Esophagus (tissue), 2 donors: Measurements from ENCODE around the gene CALCR. TPM values are rescaled to one million over a fixed set of nuclear protein-coding genes. Genes with fewer than 3 reads are reported as not detected.

Experiments used
- H3K27ac ChIP-seq, 2 donors: one replicate each; pipeline ENCODE4 v1.5.1; 2013; ENCODE audit warnings: low read depth in 2 of 2, mild to moderate bottlenecking in 2 of 2, inconsistent platforms in 1 of 2, low read length in 1 of 2, moderate library complexity in 1 of 2
- H3K27me3 ChIP-seq, 2 donors: one replicate each; pipeline ENCODE4 v1.6.1; 2013; ENCODE audit warnings: low read length in 2 of 2, control low read depth in 1 of 2, mild to moderate bottlenecking in 1 of 2; ENCODE audit not compliant: insufficient read depth in 2 of 2, control insufficient read depth in 1 of 2
- H3K36me3 ChIP-seq, 2 donors: one replicate each; pipeline ENCODE4 v1.6.1; 2013; ENCODE audit warnings: low read length in 1 of 2; ENCODE audit not compliant: control insufficient read depth in 2 of 2, insufficient read depth in 2 of 2
- H3K4me1 ChIP-seq, 2 donors: one replicate each; pipeline ENCODE4 v1.6.1; 2013; ENCODE audit warnings: low read length in 1 of 2; ENCODE audit not compliant: control insufficient read depth in 2 of 2, insufficient read depth in 2 of 2
- H3K4me3 ChIP-seq, 2 donors: one replicate each; pipeline ENCODE4 v1.5.1; 2013; ENCODE audit warnings: low read length in 2 of 2, mild to moderate bottlenecking in 2 of 2, low read depth in 1 of 2, moderate library complexity in 1 of 2
- H3K9me3 ChIP-seq, 2 donors: one replicate each; pipeline ENCODE4 v1.6.1; 2013; ENCODE audit warnings: mild to moderate bottlenecking in 2 of 2, low read depth in 1 of 2, low read length in 1 of 2, moderate library complexity in 1 of 2; ENCODE audit not compliant: control insufficient read depth in 2 of 2, insufficient read depth in 1 of 2
- WGBS, 2 donors: extraction: QIAGEN DNeasy Blood & Tissue Kit; methylation state at CpG; one replicate each; pipeline ENCODE4 v1.1.7; 2013; 5-methylcytosine and 5-hydroxymethylcytosine counted together
- polyA plus RNA-seq, 2 donors: library from polyadenylated mRNA; stranded (reverse); fragments of 200-250 nt; gene quantifications; one replicate each; pipeline ENCODE4 v1.2.3, GENCODE V29; 2013
- donor health status: healthy with polysubstance abuse.
- donor health status: Bipolar disorder and iron deficiency.

Gene CALCR
- polyA plus RNA-seq, 2 donors = 0.01 TPM; not detected in 1

DNA sequence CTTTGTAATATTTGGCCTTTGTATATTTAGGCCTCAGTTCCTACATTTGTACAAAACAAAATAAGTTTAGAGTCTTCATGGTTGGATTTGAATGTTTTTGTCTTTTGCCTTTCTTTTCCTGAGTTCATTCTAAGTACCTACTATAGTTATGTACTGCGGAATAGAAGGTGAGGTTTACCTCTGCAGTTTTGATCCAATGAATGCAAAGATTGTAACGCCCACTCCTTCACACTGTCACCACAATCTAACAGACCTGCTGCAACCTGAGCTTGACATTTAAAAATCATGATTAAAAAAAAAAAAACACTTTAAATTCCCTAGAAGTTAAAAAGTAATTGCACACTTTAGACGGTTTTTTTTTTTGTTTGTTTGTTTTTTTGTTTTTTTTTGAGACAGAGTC lies 145.0 kb downstream of the CALCR start:
- no peaks in the 10 kb centered on the region for H3K36me3 ChIP-seq
- H3K27me3 ChIP-seq = no peaks in the 10 kb centered on the region
- H3K9me3 ChIP-seq = no peaks in the 10 kb centered on the region
- H3K4me1 ChIP-seq = no peaks in the 10 kb centered on the region
- no peak overlapping the region for H3K27ac ChIP-seq
- no peak overlapping the region for H3K4me3 ChIP-seq
- 69 to 75% methylated on average over 3 of the region's 3 CpGs for WGBS, 2 donors

DNA sequence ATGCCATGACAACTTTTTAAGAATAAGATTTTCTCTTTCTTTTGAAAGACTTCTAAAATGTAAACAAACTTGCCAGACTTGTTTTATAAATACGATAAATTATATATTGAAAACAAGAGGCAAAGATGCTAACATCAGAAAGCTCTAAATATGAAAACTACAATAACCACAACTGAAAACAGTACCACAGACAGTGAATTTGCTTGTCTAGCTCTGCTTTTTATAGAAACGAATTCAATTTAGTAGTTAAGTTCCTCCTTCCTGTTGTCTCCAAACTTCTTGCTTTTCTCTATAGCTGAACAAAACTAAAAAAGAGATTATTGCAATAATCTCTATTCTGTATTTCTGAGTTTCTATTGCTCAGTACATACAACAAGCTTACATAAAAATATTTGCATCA lies 147.4 kb downstream of the CALCR start:
- H3K9me3 ChIP-seq = no peaks in the 10 kb centered on the region
- H3K4me1 ChIP-seq = no peaks in the 10 kb centered on the region
- H3K4me3 ChIP-seq = no peak overlapping the region
- no peak overlapping the region for H3K27ac ChIP-seq
- WGBS, 2 donors = 59 to 70% methylated on average over 2 of the region's 2 CpGs
- no peaks in the 10 kb centered on the region for H3K27me3 ChIP-seq
- no peaks in the 10 kb centered on the region for H3K36me3 ChIP-seq

DNA sequence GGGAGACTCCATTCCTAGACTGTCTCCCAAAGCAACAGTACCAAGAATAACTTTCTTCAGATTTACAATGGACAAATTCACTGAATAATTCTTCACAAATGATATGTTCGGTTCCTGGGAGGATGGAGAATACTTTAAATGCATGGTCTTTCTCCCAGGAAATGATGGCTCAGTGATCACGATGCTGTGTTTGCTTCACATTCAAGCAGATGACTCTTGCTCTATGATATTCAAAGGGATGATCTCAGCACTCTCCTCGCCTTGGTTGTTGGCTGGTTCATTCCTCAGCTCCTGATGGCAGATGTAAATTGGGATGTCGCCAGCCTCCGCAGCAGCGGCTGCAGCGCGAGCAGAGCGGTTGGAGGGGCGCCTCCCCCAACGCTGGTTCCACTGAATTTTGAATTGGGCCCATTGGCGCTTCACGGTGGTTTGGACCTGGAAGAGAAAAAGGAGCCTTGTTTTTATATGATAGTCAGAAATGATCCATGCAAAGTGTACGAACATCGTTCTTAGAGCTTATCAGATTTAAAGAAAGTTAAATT lies 148.3 kb downstream of the CALCR start:
- no peaks in the 10 kb centered on the region for H3K36me3 ChIP-seq
- H3K4me1 ChIP-seq = no peaks in the 10 kb centered on the region
- no peak overlapping the region for H3K27ac ChIP-seq
- WGBS, 2 donors = 90 to 91% methylated on average over 15 of the region's 15 CpGs
- H3K4me3 ChIP-seq = no peak overlapping the region
- no peaks in the 10 kb centered on the region for H3K9me3 ChIP-seq
- H3K27me3 ChIP-seq = no peaks in the 10 kb centered on the region

DNA sequence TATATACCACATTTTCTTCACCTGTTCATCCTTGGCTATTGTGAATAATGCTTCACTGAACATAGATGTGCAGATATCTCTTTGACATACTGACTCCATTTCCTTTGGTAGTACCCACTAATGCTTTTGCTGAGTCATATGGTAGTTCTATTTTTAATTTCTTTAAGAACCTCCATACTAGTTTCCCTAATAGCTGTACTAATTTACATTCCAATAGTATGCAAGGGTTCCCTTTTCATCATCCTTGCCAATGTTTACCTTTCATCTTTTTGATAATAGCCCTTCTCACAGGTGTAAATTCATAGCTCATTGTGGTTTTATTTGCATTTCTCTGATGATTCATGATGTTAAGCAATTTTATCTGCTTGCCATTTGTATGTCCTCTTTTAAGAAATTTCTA lies 159.9 kb downstream of the CALCR start:
- no peaks in the 10 kb centered on the region for H3K36me3 ChIP-seq
- no peaks in the 10 kb centered on the region for H3K27me3 ChIP-seq
- H3K4me3 ChIP-seq = no peak overlapping the region
- no peak overlapping the region for H3K27ac ChIP-seq
- H3K9me3 ChIP-seq = no peaks in the 10 kb centered on the region
- H3K4me1 ChIP-seq = no peaks in the 10 kb centered on the region

DNA sequence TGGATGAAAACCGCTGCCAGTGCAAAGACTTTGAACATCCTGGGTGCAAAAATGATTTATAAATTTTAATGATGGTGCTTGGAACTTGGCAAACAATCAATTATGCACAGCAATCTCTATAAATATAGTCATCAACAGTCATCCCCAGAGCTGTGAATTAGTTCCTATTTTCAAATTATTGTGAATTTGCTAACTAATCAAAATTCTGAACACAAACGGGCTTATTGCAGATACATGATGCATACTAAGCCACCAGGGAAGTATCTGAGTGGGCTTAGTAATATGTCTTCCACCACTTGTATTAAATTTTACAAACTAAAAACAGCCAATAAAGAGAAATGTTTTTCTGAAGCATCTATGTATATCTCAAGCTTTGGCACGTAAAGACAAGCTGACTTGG lies 165.2 kb downstream of the CALCR start:
- WGBS, 2 donors = 65 to 69% methylated on average over 3 of the region's 3 CpGs
- Histone ChIP-seq H3K4me3 (no peak overlapping the region), H3K4me1 (no peaks in the 10 kb centered on the region), H3K9me3 (peaks cover 0 to 4% of the 10 kb centered on the region in 2 donors), H3K36me3 (no peaks in the 10 kb centered on the region), H3K27ac (no peak overlapping the region), H3K27me3 (no peaks in the 10 kb centered on the region)

DNA sequence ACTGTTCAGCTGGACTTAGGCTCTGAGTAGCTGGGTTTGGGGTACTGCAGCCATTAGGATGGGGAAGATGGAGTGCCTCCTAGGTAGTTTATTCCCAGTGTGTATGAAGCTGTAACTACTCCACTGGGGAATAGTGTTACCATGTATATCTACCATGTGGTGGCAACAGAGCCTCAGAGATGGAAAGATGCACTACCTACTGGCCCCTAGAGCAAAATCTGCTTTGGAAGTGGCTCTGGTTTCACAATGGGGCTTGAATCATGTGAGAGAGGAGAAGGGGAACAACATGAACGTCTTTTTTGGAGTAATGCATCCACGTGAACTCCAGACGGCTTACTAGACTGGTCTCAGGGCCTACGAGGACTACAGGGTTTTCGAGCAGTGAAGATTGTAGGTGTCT lies 167.3 kb downstream of the CALCR start:
- Histone ChIP-seq H3K9me3 (peaks cover 0 to 4% of the 10 kb centered on the region in 2 donors), H3K27ac (no peak overlapping the region), H3K36me3 (no peaks in the 10 kb centered on the region), H3K27me3 (no peaks in the 10 kb centered on the region), H3K4me1 (no peaks in the 10 kb centered on the region), H3K4me3 (no peak overlapping the region)
- whole genome bisulfite sequencing, 2 donors = 79 to 80% methylated on average over 5 of the region's 5 CpGs

DNA sequence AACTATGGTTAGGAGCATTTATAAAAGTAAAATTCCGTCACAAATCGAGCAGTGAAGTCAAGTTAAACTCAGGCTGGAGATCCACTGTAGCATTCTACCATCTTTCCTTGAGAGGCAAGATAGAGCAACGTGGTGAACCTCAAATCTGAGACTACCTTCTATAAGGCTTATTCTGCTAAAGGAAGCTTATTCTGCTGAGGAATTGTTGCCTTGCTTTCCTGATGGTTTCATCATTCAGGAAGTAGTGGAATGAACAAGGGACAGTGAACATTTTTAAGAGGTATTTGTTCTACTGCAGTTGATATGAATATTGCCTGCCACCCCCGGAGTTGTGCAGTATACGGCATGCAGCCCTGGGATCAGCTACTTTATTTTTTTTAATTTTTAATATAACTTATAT lies 171.6 kb downstream of the CALCR start:
- Histone ChIP-seq H3K4me3 (no peak overlapping the region), H3K36me3 (no peaks in the 10 kb centered on the region), H3K27ac (no peak overlapping the region), H3K4me1 (no peaks in the 10 kb centered on the region), H3K9me3 (peaks cover 0 to 4% of the 10 kb centered on the region in 2 donors), H3K27me3 (no peaks in the 10 kb centered on the region)
- WGBS, 2 donors = 81 to 82% methylated on average over 5 of the region's 5 CpGs

DNA sequence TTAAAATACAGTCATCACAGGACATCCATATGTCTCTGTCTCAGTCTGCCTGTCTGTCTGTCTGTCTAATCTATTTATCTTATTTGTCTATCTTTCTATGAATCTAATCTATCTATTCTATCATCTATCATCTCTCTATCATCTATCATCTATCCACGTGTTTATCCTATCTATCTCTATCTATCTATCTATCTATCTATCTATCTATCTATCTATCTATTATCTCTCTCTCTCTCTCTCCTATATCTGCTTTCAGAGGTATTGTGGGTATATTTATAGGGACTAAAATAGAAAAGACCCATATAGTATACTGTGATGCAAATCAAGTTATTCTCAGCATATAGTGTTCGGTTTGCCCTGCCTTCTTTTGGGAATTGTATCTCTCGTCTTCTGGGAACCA lies 174.9 kb downstream of the CALCR start:
- no peaks in the 10 kb centered on the region for H3K4me1 ChIP-seq
- H3K27ac ChIP-seq = no peak overlapping the region
- no peak overlapping the region for H3K4me3 ChIP-seq
- no peaks in the 10 kb centered on the region for H3K9me3 ChIP-seq
- no peaks in the 10 kb centered on the region for H3K36me3 ChIP-seq
- no peaks in the 10 kb centered on the region for H3K27me3 ChIP-seq
- 77 to 87% methylated on average over 3 of the region's 3 CpGs for WGBS, 2 donors

DNA sequence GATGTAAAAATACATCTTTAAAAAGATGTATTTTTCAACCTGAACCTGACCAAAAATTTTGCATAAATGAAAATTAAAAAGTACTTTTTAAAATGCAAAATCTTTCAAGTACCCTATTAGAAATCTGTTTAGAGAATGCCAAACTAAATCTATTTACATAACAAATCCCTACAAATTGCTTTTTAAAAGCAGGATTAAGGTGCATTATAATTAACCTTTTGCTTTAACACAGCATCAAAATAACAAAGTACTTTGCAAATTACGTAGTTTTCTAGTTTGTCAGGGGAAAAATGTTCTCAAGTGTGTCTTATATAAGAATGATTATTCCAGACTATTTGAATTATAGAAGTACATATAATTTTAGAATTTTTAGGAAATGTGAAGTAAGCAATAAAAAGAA lies 181.5 kb downstream of the CALCR start:
- 70 to 82% methylated on average over 1 of the region's 1 CpG for WGBS, 2 donors
- no peaks in the 10 kb centered on the region for H3K9me3 ChIP-seq

DNA sequence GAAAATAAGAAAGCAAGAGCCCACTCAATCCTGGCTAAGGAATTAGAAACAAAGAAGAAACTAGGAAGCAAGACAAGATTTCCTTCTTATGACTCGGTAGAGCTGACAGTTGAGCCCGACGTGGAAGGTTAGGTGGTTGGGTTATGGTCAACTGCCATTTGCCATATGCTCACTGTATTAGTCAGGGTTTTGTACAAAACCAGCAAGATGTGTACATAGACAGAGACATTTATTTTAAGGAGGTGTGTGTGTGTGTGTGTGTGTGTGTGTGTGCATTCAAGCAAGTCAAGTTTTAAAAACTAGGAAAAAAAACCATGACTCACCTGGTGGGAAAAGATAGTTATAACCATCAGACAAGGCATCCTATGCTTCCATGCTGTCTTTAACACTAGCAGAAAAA lies 183.9 kb downstream of the CALCR start:
- no peak overlapping the region for H3K27ac ChIP-seq
- no peak overlapping the region for H3K4me3 ChIP-seq
- H3K36me3 ChIP-seq = no peaks in the 10 kb centered on the region
- no peaks in the 10 kb centered on the region for H3K4me1 ChIP-seq
- no peaks in the 10 kb centered on the region for H3K9me3 ChIP-seq
- 85 to 95% methylated on average over 3 of the region's 3 CpGs for WGBS, 2 donors
- no peaks in the 10 kb centered on the region for H3K27me3 ChIP-seq

More for the DNA sequence above, 181.5 kb downstream of the CALCR start:
- H3K27me3 ChIP-seq = no peaks in the 10 kb centered on the region
- no peaks in the 10 kb centered on the region for H3K36me3 ChIP-seq
- H3K4me1 ChIP-seq = no peaks in the 10 kb centered on the region
- H3K4me3 ChIP-seq = no peak overlapping the region
- no peak overlapping the region for H3K27ac ChIP-seq
